Measurements from ENCODE around the gene SEMA4B.
A peak's percentile ranks its signal among the peaks of the same experiment; 100 is the strongest.
"Not testable (repeated sequence)": the region's sequence is repeated elsewhere in the genome, so short reads cannot be mapped to it uniquely, and the experiment has no call there.

Gene SEMA4B

GRCh38 chr15:90261811-90262210, 60.7 kb downstream of the SEMA4B start:
- no peak for DNase-seq (ENCODE audit: low spot score)

- no peak for DNase-seq (ENCODE audit: low spot score)
Measured at GRCh38 chr15:90262426-90262825, 61.3 kb downstream of the SEMA4B start.

GRCh38 chr15:90264671-90265070, 63.5 kb downstream of the SEMA4B start:
- no peak for DNase-seq (ENCODE audit: low spot score)

GRCh38 chr15:90265271-90266060, 64.3 kb downstream of the SEMA4B start, which contains the start of gene NGRN:
NGRN (plus strand) TSS chr15:90265672; CDS start chr15:90265713, 41 bp downstream.
- peak; percentile 89 for DNase-seq (ENCODE audit: low spot score)

GRCh38 chr15:90266061-90266431, 64.9 kb downstream of the SEMA4B start:
- DNase-seq (ENCODE audit: low spot score), result peak; percentile 51

GRCh38 chr15:90266485-90266884, 65.4 kb downstream of the SEMA4B start:
- DNase-seq (ENCODE audit: low spot score), result no peak

GRCh38 chr15:90268415-90268814, 67.3 kb downstream of the SEMA4B start:
- no peak for DNase-seq (ENCODE audit: low spot score)

- no peak for DNase-seq (ENCODE audit: low spot score)
Measured at GRCh38 chr15:90270502-90271150, 69.5 kb downstream of the SEMA4B start.

GRCh38 chr15:90271459-90272166, 70.5 kb downstream of the SEMA4B start:
- no peak for DNase-seq (ENCODE audit: low spot score)

GRCh38 chr15:90278467-90278866, 77.3 kb downstream of the SEMA4B start:
- not testable (repeated sequence) for DNase-seq (ENCODE audit: low spot score)

Data from AG08396 (cell line).